K562 (cell line): ENCODE results near the gene TXNDC9. TPM values are rescaled to one million over a fixed set of nuclear protein-coding genes. Genes with fewer than 3 reads are reported as not detected.
A peak's percentile ranks its signal among the peaks of the same experiment; 100 is the strongest.

Experiments used
- CCNT2 ChIP-seq: IDR thresholded peaks from 2 replicates; pipeline ENCODE4 v1.6.1; 2011; ENCODE audit warnings: borderline replicate concordance, low read depth, mild to moderate bottlenecking, moderate library complexity, mixed read lengths, low read length; ENCODE audit not compliant: insufficient read length; ENCODE audit errors: extremely low read depth
- DDX20 ChIP-seq: fragments of 450-650 bp; IDR thresholded peaks from 2 replicates; pipeline ENCODE4 v1.6.1; 2016; ENCODE audit warnings: missing genetic modification characterization, low read depth, mild to moderate bottlenecking, missing compliant biosample characterization, moderate library complexity
- GABPB2 ChIP-seq: fragments of 250-450 bp; sonication (Bioruptor Pico); conservative IDR thresholded peaks from 2 replicates; pipeline ENCODE4 v1.5.1; 2021; ENCODE audit warnings: mild to moderate bottlenecking
- GTF2F1 ChIP-seq: IDR thresholded peaks from 2 replicates; pipeline ENCODE4 v1.6.1; 2011; ENCODE audit warnings: low read depth, low read length, improper control_type of control experiment
- HMG20A ChIP-seq: fragments of 450-650 bp; formaldehyde crosslinking; conservative IDR thresholded peaks from 2 replicates; pipeline ENCODE4 v1.4.0; 2020; ENCODE audit warnings: mild to moderate bottlenecking, mixed read lengths
- KAT8 ChIP-seq: fragments of 450-650 bp; IDR thresholded peaks from 2 replicates; pipeline ENCODE4 v1.6.1; 2016; ENCODE audit warnings: low read depth, mild to moderate bottlenecking
- NCOA2 ChIP-seq, 2 experiments: fragments of 450-650 bp; IDR thresholded peaks; 2 replicates each; pipeline ENCODE4 v1.6.1; 2018; ENCODE audit warnings: mild to moderate bottlenecking in 2 of 2, moderate library complexity in 1 of 2; ENCODE audit not compliant: partially characterized antibody in 2 of 2
- NCOA6 ChIP-seq: fragments of 450-650 bp; IDR thresholded peaks from 2 replicates; pipeline ENCODE4 v1.6.1; 2017; ENCODE audit warnings: mild to moderate bottlenecking
- USF1 ChIP-seq: sonication (generic); formaldehyde crosslinking; IDR thresholded peaks from 2 replicates; pipeline ENCODE4 v1.9.0; 2022; ENCODE audit warnings: mild to moderate bottlenecking, missing genetic modification reagents
- ZNF263 ChIP-seq: sonication (generic); formaldehyde crosslinking; IDR thresholded peaks from 2 replicates; pipeline ENCODE4 v1.8.0; 2022; ENCODE audit warnings: mild to moderate bottlenecking, missing genetic modification reagents, borderline replicate concordance
- polyA plus RNA-seq, 8 experiments: library from polyadenylated mRNA; depleted of rRNA in 4 of 8; stranded (reverse) in 5 of 8; unstranded in 3 of 8; fragments of >200 nt; fragmentation: Nextera tagmentation in 2 of 8; fragmentation: Illumina TruSeq in 1 of 8; extraction: Ambion mirVana in 2 of 8; extraction: Trizol in 1 of 8; gene quantifications; 2 replicates each; pipeline versions ENCODE4 v1.2.1 to v1.2.3, GENCODE V29; 2011 to 2014; ENCODE audit warnings: inconsistent platforms in 1 of 8, missing spikeins in 1 of 8
- total RNA-seq, 7 experiments: library from RNA; depleted of rRNA in 6 of 7; stranded (reverse); fragments of >200 nt in 6 of 7; fragmentation: Illumina TruSeq in 2 of 7; extraction: Trizol in 2 of 7; gene quantifications; 2 replicates each; pipeline versions ENCODE4 v1.2.1 to v1.2.3, GENCODE V29; 2011 to 2021; ENCODE audit warnings: low replicate concordance in 1 of 7
- TF ChIP-seq, protein P1 (sequence below): fragments of 450-650 bp; conservative IDR thresholded peaks from 2 replicates; pipeline ENCODE4 v1.6.1; 2016; ENCODE audit warnings: missing genetic modification characterization, low read depth, mild to moderate bottlenecking, control low read depth, missing compliant biosample characterization
- TF ChIP-seq, protein P2 (sequence below): fragments of 250-450 bp; sonication (Bioruptor Pico); IDR thresholded peaks from 2 replicates; pipeline ENCODE4 v1.8.0; 2021; ENCODE audit warnings: mild to moderate bottlenecking, moderate library complexity
- TF ChIP-seq, protein P3 (sequence below), 2 experiments: fragments of 450-650 bp in 1 of 2; sonication (generic) in 1 of 2; formaldehyde crosslinking in 1 of 2; IDR thresholded peaks; 2 replicates each; pipeline versions ENCODE4 v1.7.1 to v1.9.0; 2016 to 2022; ENCODE audit warnings: inconsistent platforms in 1 of 2, mild to moderate bottlenecking in 1 of 2, missing genetic modification reagents in 1 of 2

Gene TXNDC9
- total and polyA plus RNA-seq, 9 of the 15 experiments (the other 6 are each of a cell fraction or from before 2014, with no cell fraction given) = 37.5 to 211 (median 65.5) TPM

- TF ChIP-seq, protein P1, sequence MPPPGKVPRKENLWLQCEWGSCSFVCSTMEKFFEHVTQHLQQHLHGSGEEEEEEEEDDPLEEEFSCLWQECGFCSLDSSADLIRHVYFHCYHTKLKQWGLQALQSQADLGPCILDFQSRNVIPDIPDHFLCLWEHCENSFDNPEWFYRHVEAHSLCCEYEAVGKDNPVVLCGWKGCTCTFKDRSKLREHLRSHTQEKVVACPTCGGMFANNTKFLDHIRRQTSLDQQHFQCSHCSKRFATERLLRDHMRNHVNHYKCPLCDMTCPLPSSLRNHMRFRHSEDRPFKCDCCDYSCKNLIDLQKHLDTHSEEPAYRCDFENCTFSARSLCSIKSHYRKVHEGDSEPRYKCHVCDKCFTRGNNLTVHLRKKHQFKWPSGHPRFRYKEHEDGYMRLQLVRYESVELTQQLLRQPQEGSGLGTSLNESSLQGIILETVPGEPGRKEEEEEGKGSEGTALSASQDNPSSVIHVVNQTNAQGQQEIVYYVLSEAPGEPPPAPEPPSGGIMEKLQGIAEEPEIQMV = no peak
- TF ChIP-seq GABPB2 (CRISPR knock-in tag) (no peak), GTF2F1 (peak; percentile 23; the same call in 1 of the 2 replicates), USF1 (CRISPR knock-in tag) (no peak), ZNF263 (CRISPR knock-in tag) (0 out of 2 replicates have a peak, but pooled peaks have one; percentile 51), DDX20 (no peak), CCNT2 (no peak), HMG20A (CRISPR knock-in tag) (no peak), NCOA2 (IDR thresholded peaks at IDR 0.05; ENCODE audit: partially characterized antibody in 2 of 2) (no peak), NCOA6 (peak; percentile 68), KAT8 (no peak)
- TF ChIP-seq, protein P2, sequence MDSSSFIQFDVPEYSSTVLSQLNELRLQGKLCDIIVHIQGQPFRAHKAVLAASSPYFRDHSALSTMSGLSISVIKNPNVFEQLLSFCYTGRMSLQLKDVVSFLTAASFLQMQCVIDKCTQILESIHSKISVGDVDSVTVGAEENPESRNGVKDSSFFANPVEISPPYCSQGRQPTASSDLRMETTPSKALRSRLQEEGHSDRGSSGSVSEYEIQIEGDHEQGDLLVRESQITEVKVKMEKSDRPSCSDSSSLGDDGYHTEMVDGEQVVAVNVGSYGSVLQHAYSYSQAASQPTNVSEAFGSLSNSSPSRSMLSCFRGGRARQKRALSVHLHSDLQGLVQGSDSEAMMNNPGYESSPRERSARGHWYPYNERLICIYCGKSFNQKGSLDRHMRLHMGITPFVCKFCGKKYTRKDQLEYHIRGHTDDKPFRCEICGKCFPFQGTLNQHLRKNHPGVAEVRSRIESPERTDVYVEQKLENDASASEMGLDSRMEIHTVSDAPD (CRISPR knock-in tag) = no peak
- TF ChIP-seq, protein P3, sequence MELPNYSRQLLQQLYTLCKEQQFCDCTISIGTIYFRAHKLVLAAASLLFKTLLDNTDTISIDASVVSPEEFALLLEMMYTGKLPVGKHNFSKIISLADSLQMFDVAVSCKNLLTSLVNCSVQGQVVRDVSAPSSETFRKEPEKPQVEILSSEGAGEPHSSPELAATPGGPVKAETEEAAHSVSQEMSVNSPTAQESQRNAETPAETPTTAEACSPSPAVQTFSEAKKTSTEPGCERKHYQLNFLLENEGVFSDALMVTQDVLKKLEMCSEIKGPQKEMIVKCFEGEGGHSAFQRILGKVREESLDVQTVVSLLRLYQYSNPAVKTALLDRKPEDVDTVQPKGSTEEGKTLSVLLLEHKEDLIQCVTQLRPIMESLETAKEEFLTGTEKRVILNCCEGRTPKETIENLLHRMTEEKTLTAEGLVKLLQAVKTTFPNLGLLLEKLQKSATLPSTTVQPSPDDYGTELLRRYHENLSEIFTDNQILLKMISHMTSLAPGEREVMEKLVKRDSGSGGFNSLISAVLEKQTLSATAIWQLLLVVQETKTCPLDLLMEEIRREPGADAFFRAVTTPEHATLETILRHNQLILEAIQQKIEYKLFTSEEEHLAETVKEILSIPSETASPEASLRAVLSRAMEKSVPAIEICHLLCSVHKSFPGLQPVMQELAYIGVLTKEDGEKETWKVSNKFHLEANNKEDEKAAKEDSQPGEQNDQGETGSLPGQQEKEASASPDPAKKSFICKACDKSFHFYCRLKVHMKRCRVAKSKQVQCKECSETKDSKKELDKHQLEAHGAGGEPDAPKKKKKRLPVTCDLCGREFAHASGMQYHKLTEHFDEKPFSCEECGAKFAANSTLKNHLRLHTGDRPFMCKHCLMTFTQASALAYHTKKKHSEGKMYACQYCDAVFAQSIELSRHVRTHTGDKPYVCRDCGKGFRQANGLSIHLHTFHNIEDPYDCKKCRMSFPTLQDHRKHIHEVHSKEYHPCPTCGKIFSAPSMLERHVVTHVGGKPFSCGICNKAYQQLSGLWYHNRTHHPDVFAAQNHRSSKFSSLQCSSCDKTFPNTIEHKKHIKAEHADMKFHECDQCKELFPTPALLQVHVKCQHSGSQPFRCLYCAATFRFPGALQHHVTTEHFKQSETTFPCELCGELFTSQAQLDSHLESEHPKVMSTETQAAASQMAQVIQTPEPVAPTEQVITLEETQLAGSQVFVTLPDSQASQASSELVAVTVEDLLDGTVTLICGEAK (IDR thresholded peaks at IDR 0.05) = peak; percentile 96
- TF ChIP-seq, protein P3 (CRISPR knock-in tag; IDR thresholded peaks at IDR 0.05) = no peak
Observed at GRCh38 chr2:99335911-99336803, at the start of gene TXNDC9 (continued).
